Activated CD8-positive, alpha-beta memory T cell treated with anti-CD3 and anti-CD28 coated beads for 24 hours (primary cell): ENCODE measurements around the gene CYB5A.

Experiments
- DNase-seq: peaks from one replicate; pipeline ENCODE4 v3.0.0-alpha.2; 2020

CYB5A gene

DNA sequence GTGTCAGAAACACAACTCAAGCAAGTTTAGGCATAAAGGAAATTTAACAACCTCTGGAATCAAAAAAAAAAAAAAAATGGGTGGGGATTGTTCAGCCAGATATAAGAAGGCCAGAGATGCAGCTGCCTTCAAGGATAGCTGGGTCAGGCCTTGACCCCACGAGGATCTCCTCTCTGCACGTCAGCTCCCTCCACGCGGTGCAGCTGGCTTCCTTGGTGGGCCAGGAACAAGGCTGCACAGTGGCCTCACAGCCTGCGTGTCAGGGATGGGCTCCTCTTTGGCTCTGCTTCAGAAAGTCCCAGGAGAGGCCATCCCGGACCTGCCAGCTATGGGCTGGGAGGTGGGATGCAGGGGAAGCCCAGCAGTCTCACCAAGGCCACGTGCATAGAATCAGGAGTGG, 88.0 kb downstream of the CYB5A start:
- no peak for DNase-seq
